ENCODE results near the gene TUNAR. TPM values are rescaled to one million over a fixed set of nuclear protein-coding genes. Genes with fewer than 3 reads are reported as not detected.

Gene TUNAR
- total and polyA plus RNA-seq, 9 of the 15 experiments (the other 6 are each of a cell fraction or from before 2014, with no cell fraction given), result not detected

GRCh38 chr14:95858893-95859292, 17.7 kb upstream of the TUNAR start:
- Histone ChIP-seq H3K9me3 (replicated peaks; ENCODE audit: control insufficient read depth, insufficient read depth, low read depth, low read length) (no peaks in the 10 kb centered on the region), H3K9ac (ENCODE audit: insufficient read depth in 1 of 2, low read depth in 2 of 2, low read length in 2 of 2) (no peak overlapping the region), H3K9me1 (ENCODE audit: control insufficient read depth, insufficient read depth, low read length) (no peaks in the 10 kb centered on the region), H3K4me3 (no peak overlapping the region), H4K20me1 (replicated peaks; ENCODE audit: control insufficient read depth, insufficient read depth, low read length) (no peaks in the 10 kb centered on the region), H3K4me1 (replicated peaks in 1 of 2; ENCODE audit: control insufficient read depth in 2 of 2, insufficient read depth in 2 of 2, low read length in 2 of 2) (no peaks in the 10 kb centered on the region), H3K4me2 (ENCODE audit: insufficient read depth, low read length) (no peak overlapping the region), H3K36me3 (ENCODE audit: control insufficient read depth, insufficient read depth, low read length) (no peaks in the 10 kb centered on the region), H3K79me2 (ENCODE audit: control insufficient read depth, insufficient read depth, low read length) (no peaks in the 10 kb centered on the region), H3K27me3 (ENCODE audit: control insufficient read depth in 2 of 2, insufficient read depth in 2 of 2, low read length in 2 of 2) (peaks cover 0 to 5% of the 10 kb centered on the region in 2 experiments; a peak in 1 of 5 replicates), H2AFZ (ENCODE audit: low read depth, low read length) (no peak overlapping the region), H3K27ac (ENCODE audit: extremely low read depth, low read depth, low read length) (no peak overlapping the region)
- WGBS (ENCODE audit: insufficient coverage, low coverage, missing lambda C conversion rate), result 0% methylated on average over 4 of the region's 4 CpGs
- ChIA-PET CTCF (ENCODE audit: low intra/inter-chr PET ratio) (no interaction called here), POLR2A (no interaction called here)
- no TSS peak for BruUV-seq (replicated peaks)
- ATAC-seq (no peak), FAIRE-seq (no peak), DNase-seq (ENCODE audit: extremely low read depth in 1 of 4, low spot score in 3 of 4) (no peak)
- intact Hi-C loops (cut with micrococcal nuclease) (no loop called here), in situ Hi-C loops (cut with MboI) (no loop called here)
- no peak for TF ChIP-seq ZNF253 (CRISPR knock-in tag; conservative IDR thresholded peaks at IDR 0.05)
- no peak for TF ChIP-seq PRPF4 (IDR thresholded peaks at IDR 0.05; ENCODE audit: insufficient read depth, low read depth, low read length, poor library complexity, severe bottlenecking)
- no peak for TF ChIP-seq ZBTB11 (CRISPR knock-in tag; IDR thresholded peaks at IDR 0.05)
- no peak for TF ChIP-seq ZNF512 (tag; IDR thresholded peaks at IDR 0.05)
- TF ChIP-seq ELF4 (CRISPR knock-in tag; IDR thresholded peaks at IDR 0.05), result no peak
- TF ChIP-seq ZNF384 (IDR thresholded peaks at IDR 0.05; ENCODE audit: low read depth, low read length), result no peak
- no peak for TF ChIP-seq GABPB2 (CRISPR knock-in tag; conservative IDR thresholded peaks at IDR 0.05)
- no peak for TF ChIP-seq RBM34 (IDR thresholded peaks at IDR 0.05; ENCODE audit: borderline replicate concordance, insufficient read depth, low read length)
- no peak for TF ChIP-seq HSF4 (CRISPR knock-in tag; IDR thresholded peaks at IDR 0.05; ENCODE audit: borderline replicate concordance)
- no peak for TF ChIP-seq ZNF3 (CRISPR knock-in tag; IDR thresholded peaks at IDR 0.05)
- no peak for TF ChIP-seq CEBPB (tag; IDR thresholded peaks at IDR 0.05)
